Mucosa of descending colon (tissue), 3 donors: ENCODE results near the gene GLTP. TPM values are rescaled to one million over a fixed set of nuclear protein-coding genes. Genes with fewer than 3 reads are reported as not detected.

Experiments used
- ATAC-seq: fragments of 200-7000 bp; cut with Tn5 transposase; one replicate; pipeline ENCODE4 v1.9.1; 2020; ENCODE audit warnings: mild to moderate bottlenecking, moderate library complexity
- DNase-seq, 3 donors: peaks; one replicate each; pipeline ENCODE4 v3.0.0-alpha.2; 2020
- H3K36me3 ChIP-seq: fragments of 200-600 bp; one replicate; pipeline ENCODE4 v1.8.0; 2021; ENCODE audit warnings: low read depth, mild to moderate bottlenecking
- H3K4me1 ChIP-seq: fragments of 200-600 bp; one replicate; pipeline ENCODE4 v1.8.0; 2021; ENCODE audit warnings: low read depth, mild to moderate bottlenecking
- H3K4me3 ChIP-seq: fragments of 200-600 bp; one replicate; pipeline ENCODE4 v1.8.0; 2021; ENCODE audit warnings: mild to moderate bottlenecking
- H3K9me3 ChIP-seq: fragments of 200-600 bp; one replicate; pipeline ENCODE4 v1.8.0; 2021; ENCODE audit warnings: mild to moderate bottlenecking
- intact Hi-C, 2 donors: fragments of 100-400 bp; cut with DNase I in 1 of 2; cut with micrococcal nuclease in 1 of 2; formaldehyde crosslinking; loops; one replicate each; pipeline versions ENCODE4 v1.11.0 to v1.11.1; 2022; cut with DNase I, micrococcal nuclease
- total RNA-seq, 3 donors: library from RNA; stranded (reverse); fragmentation: NEBNext Ultra II Directional in 2 of 3; extraction: Animal tissue kit (Norgen Biotek cat#: 25700) in 2 of 3; gene quantifications; one replicate each; pipeline versions ENCODE4 v1.2.1 to v1.2.4, GENCODE V29; 2021 to 2023
- TF ChIP-seq, protein P1 (sequence below): fragments of 200-600 bp; IDR thresholded peaks from one replicate; pipeline ENCODE4 v1.8.0; 2022; ENCODE audit warnings: antibody characterized with exemption, mild to moderate bottlenecking
- donor health status: DM: no; HTN: no; CAD: no; lungs with moderate emphysema.
- donor health status: DM: no; HTN: no; CAD: no.
- donor health status: DM: no; HTN: yes; CAD: no.

Gene GLTP
- total RNA-seq, 3 donors from 2014 or later: 58.8 to 101 (median 98.9) TPM

DNA sequence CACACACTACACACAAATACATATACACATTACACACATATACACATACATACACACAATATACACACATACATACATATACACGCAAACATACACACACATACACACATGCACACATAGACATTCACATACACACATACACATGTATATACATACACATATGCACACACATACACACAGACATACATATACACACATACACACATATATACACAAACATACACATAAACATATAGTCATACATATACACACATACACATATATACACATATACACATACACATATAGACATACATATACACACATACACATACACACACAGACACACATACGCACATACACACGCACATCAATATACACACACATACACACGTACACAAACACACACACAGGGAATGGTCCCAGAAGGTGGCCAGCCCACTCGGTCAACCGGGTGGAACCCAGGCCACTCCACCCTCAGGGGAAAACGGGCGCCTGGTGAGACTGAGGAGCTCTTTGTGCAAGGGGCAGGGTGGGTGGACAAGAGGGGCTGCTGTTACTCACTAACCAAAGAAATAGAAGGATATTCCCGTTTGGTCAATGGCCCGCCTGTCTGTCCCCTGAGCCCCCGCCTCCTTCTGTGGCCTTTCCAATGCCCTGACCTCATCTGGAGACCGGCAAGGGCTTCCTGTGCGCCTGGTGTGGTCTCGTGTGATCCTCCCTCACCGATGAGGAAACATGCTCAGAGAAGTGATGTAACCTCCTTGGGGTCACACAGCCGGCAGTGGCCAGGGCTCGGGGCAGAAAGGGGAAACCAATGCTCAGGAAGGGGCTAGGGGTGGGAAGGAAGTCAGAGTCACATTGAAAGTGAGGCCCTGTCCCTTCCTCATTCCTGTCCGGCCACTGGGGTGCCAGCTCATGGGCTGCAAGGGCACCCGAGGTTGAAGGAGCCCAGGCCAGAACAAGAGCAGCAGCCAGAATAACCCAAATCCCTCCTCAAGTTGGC, 52.5 kb downstream of the GLTP start:
- Histone ChIP-seq H3K4me3 (no peak overlapping the region), H3K4me1 (no peaks in the 10 kb centered on the region), H3K36me3 (no peaks in the 10 kb centered on the region), H3K9me3 (no peaks in the 10 kb centered on the region)
- TF ChIP-seq, protein P1, sequence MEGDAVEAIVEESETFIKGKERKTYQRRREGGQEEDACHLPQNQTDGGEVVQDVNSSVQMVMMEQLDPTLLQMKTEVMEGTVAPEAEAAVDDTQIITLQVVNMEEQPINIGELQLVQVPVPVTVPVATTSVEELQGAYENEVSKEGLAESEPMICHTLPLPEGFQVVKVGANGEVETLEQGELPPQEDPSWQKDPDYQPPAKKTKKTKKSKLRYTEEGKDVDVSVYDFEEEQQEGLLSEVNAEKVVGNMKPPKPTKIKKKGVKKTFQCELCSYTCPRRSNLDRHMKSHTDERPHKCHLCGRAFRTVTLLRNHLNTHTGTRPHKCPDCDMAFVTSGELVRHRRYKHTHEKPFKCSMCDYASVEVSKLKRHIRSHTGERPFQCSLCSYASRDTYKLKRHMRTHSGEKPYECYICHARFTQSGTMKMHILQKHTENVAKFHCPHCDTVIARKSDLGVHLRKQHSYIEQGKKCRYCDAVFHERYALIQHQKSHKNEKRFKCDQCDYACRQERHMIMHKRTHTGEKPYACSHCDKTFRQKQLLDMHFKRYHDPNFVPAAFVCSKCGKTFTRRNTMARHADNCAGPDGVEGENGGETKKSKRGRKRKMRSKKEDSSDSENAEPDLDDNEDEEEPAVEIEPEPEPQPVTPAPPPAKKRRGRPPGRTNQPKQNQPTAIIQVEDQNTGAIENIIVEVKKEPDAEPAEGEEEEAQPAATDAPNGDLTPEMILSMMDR: no peak
- DNase-seq (peak in 2 of 3 donors; percentile 19 to 69), ATAC-seq (peak; percentile 66)
- intact Hi-C loops: no loop called here

DNA sequence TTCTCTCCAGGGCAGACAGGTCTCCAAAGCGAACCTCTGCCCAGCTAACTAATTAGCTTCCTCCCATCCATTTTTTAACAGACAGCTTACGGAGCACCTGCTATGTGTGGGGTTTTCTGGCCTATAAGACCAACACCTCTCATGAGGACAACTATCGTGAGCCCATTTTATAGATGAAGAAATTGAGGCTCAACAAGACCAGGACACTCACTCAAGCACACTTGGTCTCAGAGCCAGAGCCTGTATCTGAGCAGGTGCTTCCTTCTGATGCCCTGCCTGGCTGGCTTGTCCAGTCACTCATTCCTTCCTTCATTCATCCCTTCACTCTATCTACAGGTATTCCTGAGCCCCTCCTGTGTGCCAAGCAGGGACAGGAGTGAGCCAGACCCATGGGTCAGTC, 53.3 kb downstream of the GLTP start:
- Histone ChIP-seq H3K9me3 (no peaks in the 10 kb centered on the region), H3K4me3 (no peak overlapping the region), H3K36me3 (no peaks in the 10 kb centered on the region), H3K4me1 (no peaks in the 10 kb centered on the region)
- ATAC-seq (no peak), DNase-seq (no peak)
- TF ChIP-seq, protein P1: no peak
- intact Hi-C loops: no loop called here

DNA sequence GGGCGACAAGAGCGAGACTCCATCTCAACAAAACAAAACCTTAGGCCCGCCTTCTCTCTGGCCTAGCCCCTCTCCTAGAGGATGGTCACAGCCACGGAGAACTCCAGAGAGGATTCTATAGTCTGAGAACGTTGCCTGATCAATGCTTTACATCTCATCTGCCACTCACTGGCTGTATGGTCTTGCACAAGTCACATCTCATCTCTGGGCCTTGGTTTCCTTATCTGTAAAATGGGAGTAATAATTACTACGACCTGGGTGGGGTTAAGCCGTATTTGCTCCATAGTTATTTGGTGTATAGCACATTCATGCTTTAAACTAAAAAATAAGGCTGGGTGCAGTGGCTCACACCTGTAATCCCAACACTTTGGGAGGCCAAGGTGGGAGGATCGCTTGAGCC, 55.6 kb downstream of the GLTP start:
- intact Hi-C loops: no loop called here
- ATAC-seq: no peak
- H3K36me3 ChIP-seq: no peaks in the 10 kb centered on the region
- H3K9me3 ChIP-seq: no peaks in the 10 kb centered on the region
- no peak for DNase-seq
- H3K4me3 ChIP-seq: no peak overlapping the region
- TF ChIP-seq, protein P1: no peak
- no peaks in the 10 kb centered on the region for H3K4me1 ChIP-seq

DNA sequence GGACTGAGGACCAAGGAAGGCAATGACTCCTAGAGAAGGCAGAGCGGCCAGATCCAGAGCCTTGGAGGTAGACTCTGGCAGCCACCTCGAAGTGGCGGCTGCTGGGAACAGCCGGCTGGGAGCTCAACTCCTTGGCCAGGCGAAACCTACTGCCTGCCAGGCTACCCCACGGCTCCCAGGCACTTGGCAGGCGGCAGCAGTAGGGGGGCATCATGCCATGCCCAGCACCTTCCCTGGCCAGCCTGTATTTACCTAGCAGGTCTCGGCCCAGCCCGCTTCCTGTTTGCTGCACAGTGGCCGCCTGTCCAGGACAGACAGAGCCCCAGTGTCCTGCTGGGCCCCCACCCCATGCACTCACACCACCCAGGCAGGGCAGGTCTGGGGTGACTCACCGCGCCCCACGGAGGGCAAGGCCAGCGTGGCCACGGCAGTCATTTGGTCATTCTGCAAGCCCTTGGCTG, 57.4 kb downstream of the GLTP start:
- ATAC-seq (peak; percentile 27), DNase-seq (no peak)
- no peak overlapping the region for H3K4me3 ChIP-seq
- H3K4me1 ChIP-seq: no peaks in the 10 kb centered on the region
- no peaks in the 10 kb centered on the region for H3K9me3 ChIP-seq
- intact Hi-C loops: no loop called here
- no peaks in the 10 kb centered on the region for H3K36me3 ChIP-seq
- TF ChIP-seq, protein P1: no peak

DNA sequence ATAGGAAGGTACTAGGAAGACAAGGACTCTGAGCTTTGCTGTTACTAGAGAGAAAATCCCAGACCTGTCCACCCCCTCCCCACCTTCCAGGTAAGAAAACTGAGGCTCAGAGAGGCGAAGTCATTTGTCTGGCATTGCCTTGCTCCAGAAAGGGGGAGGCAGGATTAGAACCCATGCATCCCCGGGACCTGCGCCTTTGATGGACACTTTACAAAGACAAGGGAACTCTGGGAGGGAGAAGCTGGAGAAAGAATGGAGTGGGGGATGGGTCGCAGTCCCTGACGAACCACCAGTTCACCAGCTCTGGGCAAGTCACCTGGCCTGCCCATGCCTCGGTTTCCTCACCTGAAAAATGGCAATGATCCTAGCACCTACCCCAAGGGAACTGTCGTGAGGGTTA, 57.9 kb downstream of the GLTP start:
- ATAC-seq: no peak
- intact Hi-C loops: no loop called here

More for the DNA sequence above, 57.9 kb downstream of the GLTP start:
- TF ChIP-seq, protein P1: no peak
- Histone ChIP-seq H3K4me1 (no peaks in the 10 kb centered on the region), H3K36me3 (no peaks in the 10 kb centered on the region), H3K4me3 (no peak overlapping the region), H3K9me3 (no peaks in the 10 kb centered on the region)
- no peak for DNase-seq
